ENCODE data around the gene RSL1D1. TPM values are rescaled to one million over a fixed set of nuclear protein-coding genes. Genes with fewer than 3 reads are reported as not detected.

The RSL1D1 gene
- total and polyA plus RNA-seq, 9 of the 15 experiments (the other 6 are each of a cell fraction or from before 2014, with no cell fraction given): 259 to 753 (median 373) TPM

GRCh38 chr16:11796227-11797165 lies 54.8 kb downstream of the RSL1D1 start (continued):
- peak; percentile 70 for TF ChIP-seq ETV1 (tag; conservative IDR thresholded peaks at IDR 0.05; ENCODE audit: low read depth)
- TF ChIP-seq XRCC5 (IDR thresholded peaks at IDR 0.05; ENCODE audit: low read depth, low read length): no peak
- peak; percentile 76 for TF ChIP-seq ZBTB40 (IDR thresholded peaks at IDR 0.05)
- TF ChIP-seq ZBTB40 (CRISPR knock-in tag; IDR thresholded peaks at IDR 0.05): no peak
- no peak for TF ChIP-seq CREB3 (tag; conservative IDR thresholded peaks at IDR 0.05; ENCODE audit: low read depth)
- TF ChIP-seq SIN3B (IDR thresholded peaks at IDR 0.05; ENCODE audit: low read depth): no peak
- peak; percentile 88 for TF ChIP-seq CC2D1A (IDR thresholded peaks at IDR 0.05)
- TF ChIP-seq ATF7 (IDR thresholded peaks at IDR 0.05): no peak
- no peak for TF ChIP-seq STAT6 (CRISPR knock-in tag; IDR thresholded peaks at IDR 0.05)
- TF ChIP-seq ZNF398 (CRISPR knock-in tag; IDR thresholded peaks at IDR 0.05): no peak

All from K562 (cell line).